ENCODE results near the gene ANAPC1. TPM values are rescaled to one million over a fixed set of nuclear protein-coding genes. Genes with fewer than 3 reads are reported as not detected.
"Not testable (repeated sequence)": the region's sequence is repeated elsewhere in the genome, so short reads cannot be mapped to it uniquely, and the experiment has no call there.

The ANAPC1 gene
- total RNA-seq, 4 donors from 2014 or later: 28.9 to 57.1 (median 40.0) TPM

- Histone ChIP-seq H3K4me3 (peak overlapping the region; percentile 64 to 99), H3K27me3 (no peaks in the 10 kb centered on the region), H3K4me1 (peaks cover 0 to 22% (median 0%) of the 10 kb centered on the region in 3 donors), H3K27ac (peak overlapping the region in 3 of 4 donors; percentile 85 to 90 (median 87)), H3K9me3 (no peaks in the 10 kb centered on the region), H3K36me3 (peaks cover 0 to 10% of the 10 kb centered on the region in 2 donors)
- ATAC-seq: peak; percentile 25
- TF ChIP-seq CTCF (IDR thresholded peaks at IDR 0.05): no peak
- no peak for TF ChIP-seq EP300 (IDR thresholded peaks at IDR 0.05)
- TF ChIP-seq POLR2AphosphoS5 (IDR thresholded peaks at IDR 0.05): no peak
- TF ChIP-seq POLR2A (IDR thresholded peaks at IDR 0.05): no peak
- WGBS, 2 donors (ENCODE audit: low coverage in 1 of 2): 15% methylated on average over 9 of the region's 11 CpGs; no CpG with 5 or more reads in 1 of the 2 donors
Measured at GRCh38 chr2:111884592-111884964, 585 bp upstream of the ANAPC1 start.

GRCh38 chr2:111872806-111873205, 11.2 kb downstream of the ANAPC1 start:
- H3K27ac ChIP-seq, H3K9me3 ChIP-seq, H3K4me3 ChIP-seq, ATAC-seq, H3K27me3 ChIP-seq, H3K4me1 ChIP-seq: not testable (repeated sequence)
- H3K36me3 ChIP-seq: peaks cover 0 to 53% of the 10 kb centered on the region in 2 donors
- WGBS, 2 donors (ENCODE audit: low coverage in 1 of 2): 80 to 95% methylated on average over 1 to 2 of the region's 2 CpGs

- not testable (repeated sequence) for H3K4me3 ChIP-seq, ATAC-seq, H3K27ac ChIP-seq, H3K27me3 ChIP-seq, H3K9me3 ChIP-seq, H3K4me1 ChIP-seq
- WGBS, 2 donors (ENCODE audit: low coverage in 1 of 2): 0 to 43% methylated on average over 1 of the region's 3 CpGs
- H3K36me3 ChIP-seq: peaks cover 0 to 52% of the 10 kb centered on the region in 2 donors
Measured at GRCh38 chr2:111865124-111865523, 18.9 kb downstream of the ANAPC1 start.

GRCh38 chr2:111860005-111860404, 24.0 kb downstream of the ANAPC1 start:
- WGBS, 2 donors (ENCODE audit: low coverage in 1 of 2): no CpG with 5 or more reads among the region's 3 CpGs

GRCh38 chr2:111852544-111852943, 31.4 kb downstream of the ANAPC1 start:
- not testable (repeated sequence) for H3K4me1 ChIP-seq, H3K27me3 ChIP-seq, H3K4me3 ChIP-seq, H3K27ac ChIP-seq, H3K9me3 ChIP-seq, ATAC-seq
- 49% methylated on average over 3 of the region's 3 CpGs; no CpG with 5 or more reads in 1 of the 2 donors for WGBS, 2 donors (ENCODE audit: low coverage in 1 of 2)
- peaks cover 0 to 42% of the 10 kb centered on the region in 2 donors for H3K36me3 ChIP-seq

More at GRCh38 chr2:111860005-111860404, 24.0 kb downstream of the ANAPC1 start:
- not testable (repeated sequence) for ATAC-seq, H3K27me3 ChIP-seq, H3K4me3 ChIP-seq, H3K27ac ChIP-seq, H3K4me1 ChIP-seq, H3K9me3 ChIP-seq
- peaks cover 0 to 41% of the 10 kb centered on the region in 2 donors for H3K36me3 ChIP-seq

GRCh38 chr2:111850646-111851045, 33.3 kb downstream of the ANAPC1 start:
- not testable (repeated sequence) for H3K4me1 ChIP-seq, H3K27ac ChIP-seq, H3K27me3 ChIP-seq, ATAC-seq, H3K4me3 ChIP-seq, H3K9me3 ChIP-seq
- TF ChIP-seq CTCF (IDR thresholded peaks at IDR 0.05): peak in 2 of 4 experiments; percentile 17 to 33
- WGBS, 2 donors (ENCODE audit: low coverage in 1 of 2): 5 to 24% methylated on average over 3 of the region's 4 CpGs
- peaks cover 0 to 39% of the 10 kb centered on the region in 2 donors for H3K36me3 ChIP-seq

GRCh38 chr2:111839625-111840282, 44.2 kb downstream of the ANAPC1 start:
- not testable (repeated sequence) for H3K27ac ChIP-seq, H3K4me3 ChIP-seq, H3K9me3 ChIP-seq, H3K27me3 ChIP-seq, ATAC-seq
- Histone ChIP-seq H3K36me3 (peaks cover 0 to 37% of the 10 kb centered on the region in 2 donors), H3K4me1 (peaks cover 0 to 12% (median 0%) of the 10 kb centered on the region in 3 donors)
- 33% methylated on average over 2 of the region's 3 CpGs for WGBS, 2 donors (ENCODE audit: low coverage in 1 of 2)

GRCh38 chr2:111838992-111839391, 45.0 kb downstream of the ANAPC1 start:
- H3K4me3 ChIP-seq, H3K27ac ChIP-seq, H3K27me3 ChIP-seq, ATAC-seq, H3K9me3 ChIP-seq: not testable (repeated sequence)
- peaks cover 0 to 37% of the 10 kb centered on the region in 2 donors for H3K36me3 ChIP-seq
- WGBS, 2 donors (ENCODE audit: low coverage in 1 of 2): 45% methylated on average over 1 of the region's 1 CpG; no CpG with 5 or more reads in 1 of the 2 donors
- H3K4me1 ChIP-seq: peaks cover 0 to 12% (median 0%) of the 10 kb centered on the region in 3 donors

- H3K36me3 ChIP-seq: peaks cover 0 to 43% of the 10 kb centered on the region in 2 donors
- not testable (repeated sequence) for H3K4me1 ChIP-seq, ATAC-seq, H3K4me3 ChIP-seq, H3K27ac ChIP-seq, H3K9me3 ChIP-seq, H3K27me3 ChIP-seq
- whole genome bisulfite sequencing, 2 donors (ENCODE audit: low coverage in 1 of 2): 89 to 100% methylated on average over 2 of the region's 3 CpGs
Measured at GRCh38 chr2:111834221-111834620, 49.8 kb downstream of the ANAPC1 start.

GRCh38 chr2:111830479-111830878, 53.5 kb downstream of the ANAPC1 start:
- H3K27me3 ChIP-seq, ATAC-seq, H3K4me3 ChIP-seq, H3K9me3 ChIP-seq, H3K27ac ChIP-seq, H3K4me1 ChIP-seq: not testable (repeated sequence)
- H3K36me3 ChIP-seq: peaks cover 0 to 64% of the 10 kb centered on the region in 2 donors
- no CpG with 5 or more reads among the region's 1 CpG for WGBS, 2 donors (ENCODE audit: low coverage in 1 of 2)

GRCh38 chr2:111828217-111828766, 55.7 kb downstream of the ANAPC1 start:
- not testable (repeated sequence) for H3K27me3 ChIP-seq, H3K4me3 ChIP-seq, H3K9me3 ChIP-seq, H3K27ac ChIP-seq, ATAC-seq, H3K4me1 ChIP-seq
- H3K36me3 ChIP-seq: peaks cover 0 to 69% of the 10 kb centered on the region in 2 donors
- 89 to 94% methylated on average over 2 to 4 of the region's 4 CpGs for WGBS, 2 donors (ENCODE audit: low coverage in 1 of 2)

Data from gastroesophageal sphincter (tissue), 4 donors.